ENCODE data around the gene CCDC88B.

- TF ChIP-seq EZH2 (IDR thresholded peaks at IDR 0.05; ENCODE audit: low read depth, unreplicated experiment) (no peak), CTCF (conservative IDR thresholded peaks at IDR 0.05; ENCODE audit: low read depth in 2 of 2) (peak; percentile 46 to 70)
These were observed 34.1 kb upstream of the CCDC88B start for GRCh38 chr11:64305691-64306562.
